Measurements from ENCODE around the gene KCNC1.

DNA sequence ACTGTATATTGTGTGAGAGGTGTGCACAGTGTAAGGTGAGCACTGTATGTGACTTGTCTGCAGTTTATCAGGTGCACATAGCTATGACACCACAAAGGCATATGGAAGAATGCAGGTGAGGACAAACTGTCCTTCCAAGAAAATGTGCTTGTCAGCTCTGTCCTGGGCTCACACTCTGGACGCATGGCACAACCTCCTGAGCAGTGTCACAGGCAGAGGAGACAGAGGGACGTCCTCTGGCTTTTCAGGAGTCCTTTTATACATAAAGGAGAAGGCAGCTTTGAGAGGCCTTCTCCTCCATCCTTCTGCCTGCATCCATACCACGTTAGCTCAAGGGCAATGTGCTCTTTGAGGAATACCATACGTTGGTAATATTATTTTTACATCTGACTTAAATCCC lies 22.7 kb upstream of the KCNC1 start:
- TF ChIP-seq, protein P1, sequence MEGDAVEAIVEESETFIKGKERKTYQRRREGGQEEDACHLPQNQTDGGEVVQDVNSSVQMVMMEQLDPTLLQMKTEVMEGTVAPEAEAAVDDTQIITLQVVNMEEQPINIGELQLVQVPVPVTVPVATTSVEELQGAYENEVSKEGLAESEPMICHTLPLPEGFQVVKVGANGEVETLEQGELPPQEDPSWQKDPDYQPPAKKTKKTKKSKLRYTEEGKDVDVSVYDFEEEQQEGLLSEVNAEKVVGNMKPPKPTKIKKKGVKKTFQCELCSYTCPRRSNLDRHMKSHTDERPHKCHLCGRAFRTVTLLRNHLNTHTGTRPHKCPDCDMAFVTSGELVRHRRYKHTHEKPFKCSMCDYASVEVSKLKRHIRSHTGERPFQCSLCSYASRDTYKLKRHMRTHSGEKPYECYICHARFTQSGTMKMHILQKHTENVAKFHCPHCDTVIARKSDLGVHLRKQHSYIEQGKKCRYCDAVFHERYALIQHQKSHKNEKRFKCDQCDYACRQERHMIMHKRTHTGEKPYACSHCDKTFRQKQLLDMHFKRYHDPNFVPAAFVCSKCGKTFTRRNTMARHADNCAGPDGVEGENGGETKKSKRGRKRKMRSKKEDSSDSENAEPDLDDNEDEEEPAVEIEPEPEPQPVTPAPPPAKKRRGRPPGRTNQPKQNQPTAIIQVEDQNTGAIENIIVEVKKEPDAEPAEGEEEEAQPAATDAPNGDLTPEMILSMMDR (IDR thresholded peaks at IDR 0.05): no peak
- no peak for TF ChIP-seq GABPA (IDR thresholded peaks at IDR 0.05; ENCODE audit: low read depth)
- TF ChIP-seq POLR2AphosphoS5 (IDR thresholded peaks at IDR 0.05; ENCODE audit: low read depth, low read length): no peak
- TF ChIP-seq, protein P2, sequence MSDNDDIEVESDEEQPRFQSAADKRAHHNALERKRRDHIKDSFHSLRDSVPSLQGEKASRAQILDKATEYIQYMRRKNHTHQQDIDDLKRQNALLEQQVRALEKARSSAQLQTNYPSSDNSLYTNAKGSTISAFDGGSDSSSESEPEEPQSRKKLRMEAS (IDR thresholded peaks at IDR 0.05; ENCODE audit: low read depth): no peak
- TF ChIP-seq CHD2 (IDR thresholded peaks at IDR 0.05; ENCODE audit: low read length, partially characterized antibody): no peak
- TF ChIP-seq RCOR1 (IDR thresholded peaks at IDR 0.05; ENCODE audit: low read length): no peak
- no peak for TF ChIP-seq EP300 (IDR thresholded peaks at IDR 0.05; ENCODE audit: borderline replicate concordance in 1 of 2, low read depth in 1 of 2, low read length in 1 of 2)
- no peak for TF ChIP-seq SIN3A (IDR thresholded peaks at IDR 0.05; ENCODE audit: borderline replicate concordance, low read depth, low read length)
- TF ChIP-seq, protein P3, sequence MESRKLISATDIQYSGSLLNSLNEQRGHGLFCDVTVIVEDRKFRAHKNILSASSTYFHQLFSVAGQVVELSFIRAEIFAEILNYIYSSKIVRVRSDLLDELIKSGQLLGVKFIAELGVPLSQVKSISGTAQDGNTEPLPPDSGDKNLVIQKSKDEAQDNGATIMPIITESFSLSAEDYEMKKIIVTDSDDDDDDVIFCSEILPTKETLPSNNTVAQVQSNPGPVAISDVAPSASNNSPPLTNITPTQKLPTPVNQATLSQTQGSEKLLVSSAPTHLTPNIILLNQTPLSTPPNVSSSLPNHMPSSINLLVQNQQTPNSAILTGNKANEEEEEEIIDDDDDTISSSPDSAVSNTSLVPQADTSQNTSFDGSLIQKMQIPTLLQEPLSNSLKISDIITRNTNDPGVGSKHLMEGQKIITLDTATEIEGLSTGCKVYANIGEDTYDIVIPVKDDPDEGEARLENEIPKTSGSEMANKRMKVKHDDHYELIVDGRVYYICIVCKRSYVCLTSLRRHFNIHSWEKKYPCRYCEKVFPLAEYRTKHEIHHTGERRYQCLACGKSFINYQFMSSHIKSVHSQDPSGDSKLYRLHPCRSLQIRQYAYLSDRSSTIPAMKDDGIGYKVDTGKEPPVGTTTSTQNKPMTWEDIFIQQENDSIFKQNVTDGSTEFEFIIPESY (IDR thresholded peaks at IDR 0.05; ENCODE audit: borderline replicate concordance, low read depth): no peak
- TF ChIP-seq, protein P4, sequence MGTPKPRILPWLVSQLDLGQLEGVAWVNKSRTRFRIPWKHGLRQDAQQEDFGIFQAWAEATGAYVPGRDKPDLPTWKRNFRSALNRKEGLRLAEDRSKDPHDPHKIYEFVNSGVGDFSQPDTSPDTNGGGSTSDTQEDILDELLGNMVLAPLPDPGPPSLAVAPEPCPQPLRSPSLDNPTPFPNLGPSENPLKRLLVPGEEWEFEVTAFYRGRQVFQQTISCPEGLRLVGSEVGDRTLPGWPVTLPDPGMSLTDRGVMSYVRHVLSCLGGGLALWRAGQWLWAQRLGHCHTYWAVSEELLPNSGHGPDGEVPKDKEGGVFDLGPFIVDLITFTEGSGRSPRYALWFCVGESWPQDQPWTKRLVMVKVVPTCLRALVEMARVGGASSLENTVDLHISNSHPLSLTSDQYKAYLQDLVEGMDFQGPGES (IDR thresholded peaks at IDR 0.05; ENCODE audit: low read depth, low read length): no peak

Measured in SK-N-SH (cell line).